HG02588 (cell line): Measurements from ENCODE around the gene RGS11.
"Not testable (repeated sequence)": the region's sequence is repeated elsewhere in the genome, so short reads cannot be mapped to it uniquely, and the experiment has no call there.

ENCODE experiments used
- ATAC-seq: cut with Tn5 transposase; IDR thresholded peaks from one replicate; pipeline ENCODE4 v1.9.1; 2021; ENCODE audit warnings: mild to moderate bottlenecking, moderate library complexity; ENCODE audit not compliant: unreplicated experiment

The RGS11 gene

GRCh38 chr16:264440-264951, 11.2 kb downstream of the RGS11 start:
- no peak for ATAC-seq

- ATAC-seq, result no peak
These were observed 11.8 kb downstream of the RGS11 start for GRCh38 chr16:263944-264343.

GRCh38 chr16:263182-263774, 12.5 kb downstream of the RGS11 start:
- ATAC-seq, result no peak

- no peak for ATAC-seq
These were observed 13.5 kb downstream of the RGS11 start for GRCh38 chr16:262121-262745.

GRCh38 chr16:261031-261691, 14.6 kb downstream of the RGS11 start:
- ATAC-seq, result no peak

- no peak for ATAC-seq
These were observed 15.4 kb downstream of the RGS11 start for GRCh38 chr16:260326-260725.

GRCh38 chr16:259814-260253, 15.9 kb downstream of the RGS11 start:
- ATAC-seq, result no peak

- ATAC-seq, result no peak
These were observed 16.5 kb downstream of the RGS11 start for GRCh38 chr16:259226-259625.

GRCh38 chr16:258091-258490, 17.7 kb downstream of the RGS11 start:
- not testable (repeated sequence) for ATAC-seq

- ATAC-seq, result no peak
These were observed 20.6 kb downstream of the RGS11 start for GRCh38 chr16:255183-255582.

GRCh38 chr16:254461-254860, 21.3 kb downstream of the RGS11 start:
- no peak for ATAC-seq

GRCh38 chr16:253833-254232, 21.9 kb downstream of the RGS11 start:
- ATAC-seq, result no peak

GRCh38 chr16:252366-253337, 23.1 kb downstream of the RGS11 start:
- ATAC-seq, result no peak

- no peak for ATAC-seq
These were observed 26.3 kb downstream of the RGS11 start for GRCh38 chr16:249431-249830.

GRCh38 chr16:247027-247426, 28.7 kb downstream of the RGS11 start:
- ATAC-seq, result no peak

- ATAC-seq, result no peak
These were observed 30.6 kb downstream of the RGS11 start for GRCh38 chr16:245105-245504.

- no peak for ATAC-seq
These were observed 32.4 kb downstream of the RGS11 start for GRCh38 chr16:243348-243747.

- no peak for ATAC-seq
These were observed 33.5 kb downstream of the RGS11 start for GRCh38 chr16:242281-242680.

- ATAC-seq, result no peak
These were observed 35.2 kb downstream of the RGS11 start for GRCh38 chr16:240559-240958.

- ATAC-seq, result no peak
These were observed 35.8 kb downstream of the RGS11 start for GRCh38 chr16:239948-240277.
